ENCODE measurements around the gene SSX4. TPM values are rescaled to one million over a fixed set of nuclear protein-coding genes. Genes with fewer than 3 reads are reported as not detected.
"Not testable (repeated sequence)": the region's sequence is repeated elsewhere in the genome, so short reads cannot be mapped to it uniquely, and the experiment has no call there.

SSX4 gene, protein sequence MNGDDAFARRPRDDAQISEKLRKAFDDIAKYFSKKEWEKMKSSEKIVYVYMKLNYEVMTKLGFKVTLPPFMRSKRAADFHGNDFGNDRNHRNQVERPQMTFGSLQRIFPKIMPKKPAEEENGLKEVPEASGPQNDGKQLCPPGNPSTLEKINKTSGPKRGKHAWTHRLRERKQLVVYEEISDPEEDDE
- not detected for total RNA-seq

DNA sequence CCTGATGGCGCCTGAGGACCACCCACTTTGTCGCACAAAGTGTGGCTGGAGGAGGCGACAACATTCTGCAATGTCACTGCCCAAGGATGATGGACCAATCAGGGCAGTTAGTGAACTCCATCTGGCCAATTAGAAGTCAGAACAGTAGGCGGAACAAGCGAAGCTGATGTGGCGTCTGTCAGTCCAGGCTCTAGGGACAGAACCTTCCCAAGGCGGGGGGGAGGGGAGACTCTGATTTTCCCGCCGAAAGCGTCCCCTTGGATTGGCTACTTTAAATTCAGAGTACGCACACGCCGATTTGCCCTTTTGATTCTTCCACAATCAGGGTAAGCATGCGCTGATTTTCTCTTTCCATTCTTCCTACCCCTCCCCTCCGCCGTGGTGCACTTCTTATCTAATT is at the start of gene SSX4:
TSS of gene SSX4 (plus strand) at position 301 of the 400 bp plus-strand sequence. CDS start 515 bp downstream, outside the sequence.
- H3K36me3 Mint-ChIP-seq (ENCODE audit: low read depth); H3K27me3 Mint-ChIP-seq; CTCF ChIA-PET; H3K4me1 Mint-ChIP-seq; DNase-seq; H3K4me3 Mint-ChIP-seq; H3K9me3 Mint-ChIP-seq; POLR2A ChIA-PET; H3K27ac Mint-ChIP-seq: not testable (repeated sequence)

DNA sequence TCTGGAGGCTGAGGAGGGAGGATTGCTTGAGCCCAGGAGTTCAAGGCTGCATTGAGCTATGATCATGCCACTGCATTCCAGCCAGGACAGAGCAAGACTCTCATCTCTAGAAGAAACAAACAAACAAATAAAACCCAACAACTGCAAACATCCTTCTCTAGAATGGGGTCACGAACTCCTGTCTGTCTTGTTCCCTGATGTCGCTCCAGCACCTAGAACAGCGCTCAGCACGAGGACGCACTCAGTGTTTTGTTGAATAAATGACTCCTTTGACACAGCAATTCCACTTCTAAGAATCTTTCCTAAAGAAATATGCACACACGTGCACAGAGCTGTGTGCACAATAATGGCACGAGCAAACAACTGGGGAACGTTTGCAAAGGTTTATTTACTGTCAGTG is 37.3 kb upstream of the SSX4 start:
- H3K4me3 Mint-ChIP-seq; CTCF ChIA-PET; H3K27me3 Mint-ChIP-seq; H3K27ac Mint-ChIP-seq; H3K9me3 Mint-ChIP-seq; DNase-seq; POLR2A ChIA-PET; H3K4me1 Mint-ChIP-seq; H3K36me3 Mint-ChIP-seq (ENCODE audit: low read depth): not testable (repeated sequence)

DNA sequence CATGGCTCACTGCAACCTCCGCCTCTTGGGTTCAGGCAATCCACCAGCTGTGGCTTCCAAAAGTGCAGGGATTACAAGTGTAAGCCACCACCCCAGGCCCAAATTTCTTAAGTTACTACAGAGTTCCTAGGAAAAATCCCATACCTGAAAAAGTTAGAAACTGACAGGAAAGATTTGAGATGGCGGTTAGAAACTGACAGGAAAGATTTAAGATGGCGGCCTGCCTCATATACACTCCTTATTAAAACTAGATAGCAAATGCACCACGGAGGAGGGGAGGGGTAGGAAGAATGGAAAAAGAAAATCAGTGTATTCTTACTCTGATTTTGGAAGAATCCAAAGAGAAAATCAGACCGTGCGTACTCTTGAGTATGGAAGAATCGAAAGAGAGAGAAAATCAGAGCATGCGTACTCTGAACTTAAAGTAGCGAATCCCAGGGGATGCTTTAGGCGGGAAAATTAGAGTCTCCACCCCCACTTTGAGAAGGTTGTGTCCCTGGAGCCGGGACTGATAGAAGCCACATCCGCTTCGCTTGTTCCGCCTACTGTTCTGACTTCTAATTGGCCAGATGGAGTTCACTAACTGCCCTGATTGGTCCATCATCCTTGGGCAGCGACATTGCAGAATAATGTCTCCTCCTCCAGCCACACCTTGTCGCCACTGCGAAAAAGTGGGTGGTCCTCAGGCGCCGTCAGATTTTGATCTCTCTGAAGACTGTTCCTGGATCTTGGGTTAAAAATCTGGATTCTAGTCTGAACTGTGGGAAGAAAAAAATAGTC is 26.8 kb upstream of the SSX4 start, which contains the start of gene SSX3:
TSS of gene SSX3 (minus strand) at position 389 of the 780 bp plus-strand sequence. CDS start 1,454 bp downstream, outside the sequence.
- POLR2A ChIA-PET, CTCF ChIA-PET: not testable (repeated sequence)

DNA sequence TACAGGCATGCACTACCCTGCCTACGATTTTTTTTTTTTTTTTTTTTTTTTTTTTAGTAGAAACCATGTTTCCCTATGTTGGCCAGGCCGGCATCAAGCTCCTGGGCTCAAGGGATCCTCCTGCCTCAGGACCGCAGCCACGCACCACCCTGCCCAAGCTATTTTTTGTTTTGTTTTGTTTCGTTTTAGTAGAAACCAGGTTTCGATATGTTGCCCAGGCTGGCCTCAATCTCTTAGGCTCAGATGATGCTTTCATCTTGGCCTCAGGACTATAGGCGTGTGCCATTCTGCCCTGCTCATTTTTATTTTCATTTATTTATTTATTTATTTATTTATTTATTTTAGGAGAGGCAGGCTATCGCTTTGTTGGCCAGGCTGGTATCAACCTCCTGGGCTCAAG is 25.7 kb upstream of the SSX4 start:
- ChIA-PET POLR2A (no interaction called here), CTCF (no interaction called here)
- no peak for DNase-seq
- H3K9me3 Mint-ChIP-seq, result no peaks in the 10 kb centered on the region
- H3K27me3 Mint-ChIP-seq, result peaks cover 2% of the 10 kb centered on the region
- no peak overlapping the region for H3K27ac Mint-ChIP-seq
- H3K4me3 Mint-ChIP-seq, result no peak overlapping the region
- H3K36me3 Mint-ChIP-seq (ENCODE audit: low read depth), result no peaks in the 10 kb centered on the region
- H3K4me1 Mint-ChIP-seq, result no peaks in the 10 kb centered on the region

More for the DNA sequence above, 26.8 kb upstream of the SSX4 start, which contains the start of gene SSX3:
- not testable (repeated sequence) for DNase-seq; H3K27ac Mint-ChIP-seq; H3K36me3 Mint-ChIP-seq (ENCODE audit: low read depth); H3K4me3 Mint-ChIP-seq; H3K9me3 Mint-ChIP-seq; H3K4me1 Mint-ChIP-seq; H3K27me3 Mint-ChIP-seq

DNA sequence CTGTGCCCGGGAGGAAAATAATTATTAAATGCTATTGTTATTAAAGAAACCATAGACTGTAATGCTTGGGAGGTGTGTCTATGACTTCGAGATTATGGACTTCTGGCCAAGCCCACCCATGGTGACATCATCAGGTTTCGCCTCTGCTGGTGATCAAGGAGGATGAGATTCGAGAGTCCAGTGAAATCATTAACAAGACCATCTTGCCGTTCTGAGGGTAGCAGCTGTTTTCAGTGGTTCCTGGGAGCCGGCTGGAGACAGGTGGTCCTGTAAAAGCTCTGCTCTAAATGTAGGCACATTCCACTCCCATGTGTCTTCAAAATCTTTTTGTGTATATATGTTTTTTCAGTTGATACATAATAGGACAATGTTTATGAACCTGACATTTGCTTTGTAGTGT is 24.1 kb upstream of the SSX4 start:
- H3K9me3 Mint-ChIP-seq; POLR2A ChIA-PET; H3K27ac Mint-ChIP-seq; CTCF ChIA-PET; DNase-seq; H3K4me1 Mint-ChIP-seq; H3K27me3 Mint-ChIP-seq; H3K36me3 Mint-ChIP-seq (ENCODE audit: low read depth); H3K4me3 Mint-ChIP-seq: not testable (repeated sequence)

DNA sequence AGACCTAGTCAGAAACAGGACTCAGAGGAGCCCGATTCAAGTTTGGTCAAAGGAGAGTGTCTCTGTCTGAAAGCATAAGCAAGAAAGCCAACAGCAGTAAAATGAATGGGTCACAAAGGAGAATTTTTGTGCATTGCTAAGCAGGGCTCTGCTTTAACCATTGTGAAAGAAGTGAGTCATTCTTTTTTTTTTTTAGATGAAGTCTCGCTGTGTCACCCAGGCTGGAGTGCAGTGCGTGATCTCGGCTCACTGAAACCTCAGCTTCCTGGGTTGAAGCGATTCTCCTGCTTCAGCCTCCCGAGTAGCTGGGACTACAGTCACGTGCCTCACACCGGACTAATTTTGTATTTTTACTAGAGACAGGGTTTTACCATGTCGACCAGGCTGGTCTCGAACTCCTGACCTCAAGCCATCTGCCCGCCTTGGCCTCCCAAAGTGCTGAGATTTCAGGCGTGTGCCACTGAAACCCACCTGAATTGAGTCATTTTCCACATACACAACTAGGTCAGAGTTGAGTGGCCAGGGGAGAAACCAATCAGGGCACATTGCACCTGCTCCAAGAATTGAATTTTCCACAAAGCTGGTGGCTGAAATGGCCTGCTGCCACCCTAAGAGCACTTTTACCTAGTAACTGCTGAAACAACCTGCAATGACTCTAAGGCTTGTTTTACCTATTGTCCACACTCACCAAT is 15.5 kb upstream of the SSX4 start:
- H3K27me3 Mint-ChIP-seq; H3K4me3 Mint-ChIP-seq; POLR2A ChIA-PET; H3K9me3 Mint-ChIP-seq; CTCF ChIA-PET; H3K27ac Mint-ChIP-seq; H3K4me1 Mint-ChIP-seq; DNase-seq; H3K36me3 Mint-ChIP-seq (ENCODE audit: low read depth): not testable (repeated sequence)

DNA sequence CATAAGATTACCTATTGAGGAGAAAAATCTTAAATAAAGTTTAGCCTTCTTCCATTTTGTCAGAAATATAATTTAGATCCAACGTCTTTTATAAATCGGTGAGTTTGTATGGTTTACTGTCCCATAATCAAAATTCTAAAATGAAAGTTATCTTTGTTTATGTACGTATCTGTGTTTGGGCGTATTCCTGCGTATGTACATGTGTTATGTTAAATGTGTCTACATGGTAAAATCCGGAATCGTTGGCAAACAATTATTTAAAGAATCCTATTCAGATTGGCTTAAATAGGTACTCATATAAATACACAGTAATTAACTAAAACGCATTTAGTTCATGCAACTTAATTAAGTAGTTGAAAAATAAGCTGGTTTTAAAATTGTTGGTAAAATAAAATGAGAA is 12.9 kb upstream of the SSX4 start:
- H3K4me3 Mint-ChIP-seq; H3K27ac Mint-ChIP-seq; CTCF ChIA-PET; H3K27me3 Mint-ChIP-seq; DNase-seq; H3K36me3 Mint-ChIP-seq (ENCODE audit: low read depth); H3K9me3 Mint-ChIP-seq; H3K4me1 Mint-ChIP-seq; POLR2A ChIA-PET: not testable (repeated sequence)

DNA sequence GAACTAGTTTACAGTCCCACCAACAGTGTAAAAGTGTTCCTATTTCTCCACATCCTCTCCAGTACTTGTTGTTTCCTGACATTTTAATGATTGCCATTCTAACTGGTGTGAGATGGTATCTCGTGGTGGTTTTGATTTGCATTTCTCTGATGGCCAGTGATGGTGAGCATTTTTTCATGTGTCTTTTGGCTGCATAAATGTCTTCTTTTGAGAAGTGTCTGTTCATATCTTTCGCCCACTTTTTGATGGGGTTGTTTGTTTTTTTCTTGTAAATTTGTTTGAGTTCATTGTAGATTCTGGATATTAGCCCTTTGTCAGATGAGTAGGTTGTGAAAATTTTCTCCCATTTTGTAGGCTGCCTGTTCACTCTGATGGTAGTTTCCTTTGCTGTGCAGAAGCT is 13.6 kb downstream of the SSX4 start:
- H3K27ac Mint-ChIP-seq; H3K27me3 Mint-ChIP-seq; CTCF ChIA-PET; DNase-seq; H3K9me3 Mint-ChIP-seq; H3K36me3 Mint-ChIP-seq (ENCODE audit: low read depth); POLR2A ChIA-PET; H3K4me1 Mint-ChIP-seq; H3K4me3 Mint-ChIP-seq: not testable (repeated sequence)

DNA sequence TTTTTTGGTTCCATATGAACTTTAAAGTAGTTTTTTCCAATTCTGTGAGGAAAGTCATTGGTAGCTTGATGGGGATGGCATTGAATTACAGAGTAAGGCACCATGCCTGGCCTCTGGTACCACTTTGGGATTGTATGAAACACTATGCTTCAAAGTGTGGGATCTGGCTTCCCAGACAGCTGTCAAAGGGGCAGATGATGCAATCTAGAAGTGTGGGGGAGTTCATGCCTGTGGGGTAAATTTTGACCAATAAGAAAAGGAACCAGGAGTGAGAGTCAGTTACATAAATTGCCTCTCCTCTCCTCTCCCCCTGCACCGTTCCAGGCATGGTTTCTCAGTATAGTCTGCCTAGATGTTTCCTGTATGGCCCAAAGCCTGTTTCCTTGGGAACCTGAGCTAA is 14.5 kb downstream of the SSX4 start:
- H3K4me3 Mint-ChIP-seq; DNase-seq; H3K9me3 Mint-ChIP-seq; H3K27ac Mint-ChIP-seq; H3K4me1 Mint-ChIP-seq; POLR2A ChIA-PET; H3K27me3 Mint-ChIP-seq; CTCF ChIA-PET; H3K36me3 Mint-ChIP-seq (ENCODE audit: low read depth): not testable (repeated sequence)

DNA sequence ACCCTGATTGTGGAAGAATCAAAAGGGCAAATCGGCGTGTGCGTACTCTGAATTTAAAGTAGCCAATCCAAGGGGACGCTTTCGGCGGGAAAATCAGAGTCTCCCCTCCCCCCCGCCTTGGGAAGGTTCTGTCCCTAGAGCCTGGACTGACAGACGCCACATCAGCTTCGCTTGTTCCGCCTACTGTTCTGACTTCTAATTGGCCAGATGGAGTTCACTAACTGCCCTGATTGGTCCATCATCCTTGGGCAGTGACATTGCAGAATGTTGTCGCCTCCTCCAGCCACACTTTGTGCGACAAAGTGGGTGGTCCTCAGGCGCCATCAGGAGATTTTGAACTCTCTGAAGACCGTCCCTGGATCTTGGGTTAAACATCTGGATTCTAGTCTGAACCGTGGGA is 28.5 kb downstream of the SSX4 start, which contains the start of gene SSX4B:
TSS of gene SSX4B (minus strand) at position 101 of the 400 bp plus-strand sequence. CDS start 588 bp downstream, outside the sequence.
- H3K4me1 Mint-ChIP-seq, H3K4me3 Mint-ChIP-seq, CTCF ChIA-PET: not testable (repeated sequence)

DNA sequence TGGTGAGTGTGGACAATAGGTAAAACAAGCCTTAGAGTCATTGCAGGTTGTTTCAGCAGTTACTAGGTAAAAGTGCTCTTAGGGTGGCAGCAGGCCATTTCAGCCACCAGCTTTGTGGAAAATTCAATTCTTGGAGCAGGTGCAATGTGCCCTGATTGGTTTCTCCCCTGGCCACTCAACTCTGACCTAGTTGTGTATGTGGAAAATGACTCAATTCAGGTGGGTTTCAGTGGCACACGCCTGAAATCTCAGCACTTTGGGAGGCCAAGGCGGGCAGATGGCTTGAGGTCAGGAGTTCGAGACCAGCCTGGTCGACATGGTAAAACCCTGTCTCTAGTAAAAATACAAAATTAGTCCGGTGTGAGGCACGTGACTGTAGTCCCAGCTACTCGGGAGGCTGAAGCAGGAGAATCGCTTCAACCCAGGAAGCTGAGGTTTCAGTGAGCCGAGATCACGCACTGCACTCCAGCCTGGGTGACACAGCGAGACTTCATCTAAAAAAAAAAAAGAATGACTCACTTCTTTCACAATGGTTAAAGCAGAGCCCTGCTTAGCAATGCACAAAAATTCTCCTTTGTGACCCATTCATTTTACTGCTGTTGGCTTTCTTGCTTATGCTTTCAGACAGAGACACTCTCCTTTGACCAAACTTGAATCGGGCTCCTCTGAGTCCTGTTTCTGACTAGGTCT is 43.8 kb downstream of the SSX4 start:
- DNase-seq; H3K27me3 Mint-ChIP-seq; H3K4me3 Mint-ChIP-seq; H3K36me3 Mint-ChIP-seq (ENCODE audit: low read depth); H3K27ac Mint-ChIP-seq; CTCF ChIA-PET; H3K9me3 Mint-ChIP-seq; H3K4me1 Mint-ChIP-seq; POLR2A ChIA-PET: not testable (repeated sequence)

More for the DNA sequence above, 28.5 kb downstream of the SSX4 start, which contains the start of gene SSX4B:
- POLR2A ChIA-PET; H3K36me3 Mint-ChIP-seq (ENCODE audit: low read depth); DNase-seq; H3K27ac Mint-ChIP-seq; H3K9me3 Mint-ChIP-seq; H3K27me3 Mint-ChIP-seq: not testable (repeated sequence)

DNA sequence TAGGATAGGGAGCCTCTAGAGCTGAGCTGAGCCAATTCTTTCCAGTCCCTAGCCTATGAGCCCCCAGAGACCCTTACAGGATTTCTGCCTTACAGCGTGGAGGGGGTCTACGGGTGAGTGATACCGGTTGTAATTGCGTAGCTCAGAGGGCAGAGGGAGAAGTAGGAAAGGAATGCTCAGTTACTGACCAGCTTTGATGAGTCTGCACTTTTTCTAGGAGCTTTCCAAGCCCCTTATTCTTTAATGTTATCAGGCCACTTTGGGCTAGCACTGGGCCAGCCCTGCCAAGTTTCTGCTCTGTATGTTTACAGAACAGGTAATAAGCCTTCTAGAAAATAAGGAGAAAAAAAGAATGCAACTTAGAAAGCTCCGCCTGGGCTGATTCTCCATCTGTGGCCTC is 46.3 kb downstream of the SSX4 start:
- H3K9me3 Mint-ChIP-seq, H3K27me3 Mint-ChIP-seq, H3K27ac Mint-ChIP-seq, POLR2A ChIA-PET, DNase-seq, H3K4me3 Mint-ChIP-seq, CTCF ChIA-PET: not testable (repeated sequence)
- Mint-ChIP-seq H3K36me3 (ENCODE audit: low read depth) (peaks cover 11% of the 10 kb centered on the region), H3K4me1 (peaks cover 19% of the 10 kb centered on the region)

DNA sequence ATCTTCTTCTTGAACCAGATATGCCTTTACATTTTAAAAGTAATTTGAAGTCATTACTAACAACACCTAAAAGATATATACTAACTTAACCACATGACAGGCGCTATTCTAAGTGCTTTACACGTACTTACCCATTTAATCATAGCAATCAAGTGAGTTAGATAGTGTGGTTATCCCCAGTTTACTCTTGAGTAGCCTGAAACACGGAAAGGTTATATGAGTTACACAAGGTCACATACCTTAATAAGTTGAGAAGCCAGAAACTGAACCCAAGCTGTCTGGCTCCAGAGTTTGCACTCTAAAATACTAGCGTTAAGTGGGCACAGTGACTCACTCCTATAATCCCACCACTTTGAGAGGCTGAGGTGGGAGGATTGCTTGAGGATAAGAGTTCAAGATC is 46.8 kb downstream of the SSX4 start:
- H3K4me3 Mint-ChIP-seq, H3K9me3 Mint-ChIP-seq, H3K27me3 Mint-ChIP-seq, POLR2A ChIA-PET, DNase-seq, CTCF ChIA-PET, H3K27ac Mint-ChIP-seq: not testable (repeated sequence)
- H3K4me1 Mint-ChIP-seq, result peaks cover 19% of the 10 kb centered on the region
- peaks cover 14% of the 10 kb centered on the region for H3K36me3 Mint-ChIP-seq (ENCODE audit: low read depth)
